Activated T-helper 9 cell treated with anti-CD3 and anti-CD28 coated beads, Interleukin-2, amount 50 U/mL, for 16 hours (primary cell): ENCODE results near the gene YTHDF1.
"Not testable (repeated sequence)": the region's sequence is repeated elsewhere in the genome, so short reads cannot be mapped to it uniquely, and the experiment has no call there.

ENCODE experiments used
- DNase-seq: peaks from one replicate; pipeline ENCODE4 v3.0.0-alpha.2; 2020; ENCODE audit warnings: low read depth

Gene YTHDF1

DNA sequence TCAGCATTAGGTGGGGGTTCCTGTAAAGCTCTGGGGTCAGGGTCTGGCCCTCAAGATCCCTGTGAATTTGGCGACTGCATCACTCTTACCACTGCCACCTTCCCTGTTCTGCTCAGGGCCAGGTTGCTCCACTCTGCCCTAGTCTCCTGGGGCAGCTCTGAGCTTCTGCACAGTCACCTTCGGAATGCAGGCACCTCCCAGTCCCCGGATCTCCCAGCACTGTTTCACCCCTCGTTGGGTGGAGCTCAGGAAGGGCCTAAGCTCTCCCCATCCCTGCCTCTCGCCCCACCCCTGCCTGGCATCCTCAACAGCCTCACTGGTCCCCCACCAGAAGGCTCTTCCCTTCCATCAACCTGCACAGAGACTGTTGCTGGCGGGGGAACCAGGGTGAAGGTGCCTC is 46.2 kb downstream of the YTHDF1 start:
- no peak for DNase-seq

DNA sequence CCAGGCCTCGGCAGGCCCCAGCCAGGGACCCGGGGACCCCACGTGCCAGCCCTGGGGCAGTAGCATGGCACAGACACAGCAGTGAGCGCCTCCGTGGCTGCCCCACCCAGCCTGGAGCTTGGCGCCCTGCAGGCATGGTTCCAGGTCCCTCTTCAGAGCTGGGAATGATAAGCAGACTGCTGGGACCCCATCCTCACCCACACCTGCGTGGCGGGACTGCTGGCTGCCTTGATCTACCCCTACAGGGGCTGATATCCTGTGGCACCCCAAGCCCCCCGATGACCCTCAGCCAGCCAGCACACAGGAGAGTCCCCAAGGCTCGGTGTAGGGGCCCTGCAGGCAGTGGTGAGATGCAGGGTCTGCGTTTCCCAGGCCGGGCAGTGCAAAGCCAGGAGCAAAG is 47.1 kb downstream of the YTHDF1 start:
- DNase-seq = no peak

DNA sequence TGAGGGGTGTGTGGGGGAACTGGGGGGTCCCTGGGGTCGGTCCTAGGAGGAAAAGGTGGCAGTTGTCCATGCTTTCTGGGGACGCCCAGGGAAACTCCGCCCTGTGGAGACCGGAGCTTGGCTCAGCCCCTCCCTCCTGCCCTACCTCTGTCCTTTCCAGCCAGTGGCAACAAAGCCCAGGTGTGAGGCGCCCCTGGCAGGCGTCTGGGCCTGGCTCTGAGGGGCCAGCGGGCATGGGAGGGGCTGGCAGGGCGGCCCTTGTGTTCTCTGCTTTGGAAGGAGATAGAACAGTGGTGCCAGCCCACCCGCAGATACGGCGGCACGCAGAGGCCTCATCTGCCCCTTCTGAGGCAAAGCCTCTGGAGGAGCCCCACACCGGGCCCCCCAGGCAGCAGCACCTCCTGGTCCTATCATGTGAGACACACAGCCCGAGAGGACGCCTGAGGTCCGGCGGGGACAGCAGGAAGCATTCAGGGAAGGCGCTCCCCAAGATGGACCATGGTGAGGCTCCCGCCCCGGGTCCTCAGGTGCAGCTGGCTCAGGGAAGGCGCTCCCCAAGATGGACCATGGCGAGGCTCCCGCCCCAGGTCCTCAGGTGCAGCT is 47.9 kb downstream of the YTHDF1 start:
- no peak for DNase-seq

DNA sequence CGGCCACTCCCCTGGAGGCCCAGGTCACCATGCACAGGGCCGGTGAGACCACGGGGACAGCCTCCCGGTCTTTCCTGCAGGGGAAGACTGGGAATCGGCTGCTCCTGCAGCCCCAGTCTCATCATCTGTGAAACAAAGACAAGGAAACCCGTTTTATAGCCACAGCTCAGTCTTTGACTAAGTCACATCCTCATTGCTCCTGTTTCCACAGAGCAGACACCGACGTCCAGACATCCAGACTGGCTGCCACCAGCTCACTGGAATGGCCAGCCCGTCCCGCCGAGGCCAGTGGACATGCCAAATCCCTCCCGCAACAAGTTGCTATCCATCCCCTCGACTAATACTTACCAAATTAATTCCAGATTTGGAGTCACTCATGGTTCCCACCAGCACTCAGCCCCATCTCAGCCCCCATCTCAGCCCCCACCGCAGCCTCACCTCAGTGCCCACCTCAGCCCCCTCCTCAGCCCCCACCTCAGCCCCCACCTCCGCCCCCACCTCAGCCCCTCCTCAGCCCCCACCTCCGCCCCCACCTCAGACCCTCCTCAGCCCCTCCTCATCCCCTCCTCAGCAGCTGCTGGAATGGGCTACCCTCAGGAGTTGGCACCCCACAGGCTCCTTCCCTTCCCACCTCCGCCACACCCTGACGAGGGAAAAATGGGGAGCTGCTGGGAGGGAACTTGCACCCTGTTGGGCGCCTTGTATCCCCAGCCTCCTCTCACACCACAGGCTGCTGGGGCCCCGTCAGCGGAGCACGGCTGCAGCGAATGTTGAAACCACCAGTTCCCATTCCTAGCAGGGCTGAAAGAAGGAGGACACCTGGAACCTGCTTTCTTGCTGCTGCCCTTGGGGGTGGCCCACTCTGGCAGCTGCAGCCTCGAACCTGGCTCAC is 48.7 kb downstream of the YTHDF1 start:
- DNase-seq = no peak

DNA sequence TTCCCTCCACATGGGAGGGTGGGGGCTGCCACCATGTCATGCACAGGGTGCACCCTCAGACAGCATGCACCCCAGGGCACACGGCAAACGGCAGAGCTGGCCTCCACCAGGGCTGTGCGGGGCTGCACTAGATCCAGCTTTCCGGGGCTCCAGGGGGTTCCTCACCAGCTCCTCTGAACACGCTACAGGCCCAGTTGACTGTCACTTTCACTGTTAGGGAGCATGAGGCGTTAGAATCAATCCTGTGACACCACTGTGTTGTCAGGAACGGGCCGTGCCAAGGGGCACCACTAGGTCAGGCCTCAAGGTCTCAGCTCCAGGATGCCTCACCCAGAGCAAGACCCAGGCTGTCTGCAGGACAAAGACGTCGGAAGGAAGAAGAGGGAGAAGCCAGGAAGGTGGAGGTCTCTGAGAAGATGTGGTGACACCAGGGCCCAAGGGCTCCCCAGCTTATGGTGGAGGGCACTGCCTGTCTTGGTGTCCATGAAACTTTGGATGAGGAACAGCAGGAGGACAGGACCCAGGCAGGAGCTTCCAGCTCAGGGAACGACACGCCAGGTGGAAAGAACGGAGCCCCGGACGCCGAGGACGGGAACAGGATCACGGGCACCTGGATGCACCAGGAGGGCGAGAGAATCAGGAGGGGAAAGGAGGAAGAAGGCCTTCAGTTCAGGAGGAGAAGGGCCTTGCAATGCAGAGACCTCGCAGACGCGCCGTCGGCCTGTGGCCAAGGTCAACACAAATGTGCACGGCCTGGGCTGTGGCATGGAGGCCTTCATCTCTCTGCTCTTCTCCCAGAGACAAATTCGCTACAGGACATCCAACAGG is 49.5 kb downstream of the YTHDF1 start:
- DNase-seq = no peak

DNA sequence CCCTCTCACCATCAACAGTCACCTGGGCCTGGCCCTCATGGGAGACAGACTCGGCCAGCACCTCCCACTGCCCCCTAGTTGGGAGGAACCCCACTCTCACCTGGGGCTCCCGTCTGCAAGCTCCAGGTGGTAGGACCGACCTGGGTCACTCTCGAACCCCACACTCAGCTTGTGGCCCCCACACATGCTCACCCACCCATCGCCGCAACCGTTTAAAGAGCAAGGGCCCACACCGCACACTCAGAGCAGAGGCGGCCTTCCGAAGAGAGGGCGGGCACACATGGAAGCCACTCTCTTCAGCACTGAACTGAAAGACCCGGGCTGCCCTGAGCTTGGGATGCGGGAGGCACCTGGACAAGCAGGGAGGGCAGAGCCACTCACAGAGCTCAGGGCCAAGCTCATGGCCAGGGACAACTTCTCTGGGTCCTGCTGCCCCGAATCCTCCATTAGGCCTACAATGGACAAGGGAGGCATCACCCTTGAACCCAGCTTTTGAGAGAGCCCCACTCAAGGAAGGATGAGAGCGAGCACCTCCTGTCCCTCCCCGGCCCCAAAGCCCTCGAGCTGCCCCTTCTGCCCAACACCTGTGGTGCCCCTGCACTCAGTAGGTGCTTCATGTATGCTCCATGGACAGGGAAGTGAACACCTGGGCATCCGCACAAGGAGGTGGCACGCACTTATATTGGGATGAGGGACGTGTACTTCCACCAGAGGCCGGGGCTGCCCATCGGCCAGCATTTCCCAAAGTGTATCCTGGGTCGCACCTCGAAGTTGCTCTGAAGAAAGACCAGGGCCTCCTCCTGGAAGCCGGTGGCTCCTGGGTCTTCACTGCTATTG is 50.4 kb downstream of the YTHDF1 start:
- DNase-seq = no peak

DNA sequence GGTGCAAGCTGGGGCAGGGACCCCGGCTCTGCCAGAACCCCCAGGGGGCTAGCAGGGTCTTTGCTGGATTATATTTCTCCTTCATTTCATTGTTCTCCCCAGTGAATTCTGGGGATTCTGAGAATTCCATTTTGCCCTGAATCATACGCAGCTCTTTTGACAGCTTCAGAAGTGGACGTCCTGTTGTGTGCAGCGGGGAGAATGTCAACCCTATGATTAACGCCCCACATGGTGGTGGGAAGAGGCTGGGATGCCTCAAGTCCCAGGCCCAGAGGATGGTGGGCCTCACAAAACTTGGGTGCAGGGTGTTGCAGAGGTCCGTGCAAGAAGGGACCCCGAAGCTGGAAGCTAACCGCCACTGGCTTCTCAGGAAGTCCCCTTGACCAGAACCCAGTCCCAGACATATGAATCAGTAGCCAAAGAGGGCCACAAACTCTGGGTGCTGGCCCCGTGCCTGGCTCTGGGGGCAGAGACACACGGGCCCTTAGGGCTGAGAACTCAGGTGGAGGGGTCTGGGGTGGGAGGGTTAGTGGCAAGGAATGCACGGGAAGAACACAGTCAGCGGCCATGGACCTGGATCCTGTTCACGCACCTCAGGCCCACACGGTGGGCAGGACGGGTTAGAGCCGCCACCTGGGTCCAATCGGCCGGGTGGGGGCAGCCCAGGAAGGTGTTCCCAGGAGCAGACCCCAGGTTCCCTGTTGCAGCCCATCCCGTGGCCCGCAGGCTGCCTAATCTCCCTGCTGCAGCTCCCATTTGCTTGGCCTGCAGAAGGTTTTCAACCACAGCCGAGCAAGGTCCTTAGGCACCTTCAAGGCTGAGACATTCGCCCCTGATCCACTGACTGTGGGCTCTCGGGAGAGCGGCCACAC is 51.2 kb downstream of the YTHDF1 start:
- no peak for DNase-seq

DNA sequence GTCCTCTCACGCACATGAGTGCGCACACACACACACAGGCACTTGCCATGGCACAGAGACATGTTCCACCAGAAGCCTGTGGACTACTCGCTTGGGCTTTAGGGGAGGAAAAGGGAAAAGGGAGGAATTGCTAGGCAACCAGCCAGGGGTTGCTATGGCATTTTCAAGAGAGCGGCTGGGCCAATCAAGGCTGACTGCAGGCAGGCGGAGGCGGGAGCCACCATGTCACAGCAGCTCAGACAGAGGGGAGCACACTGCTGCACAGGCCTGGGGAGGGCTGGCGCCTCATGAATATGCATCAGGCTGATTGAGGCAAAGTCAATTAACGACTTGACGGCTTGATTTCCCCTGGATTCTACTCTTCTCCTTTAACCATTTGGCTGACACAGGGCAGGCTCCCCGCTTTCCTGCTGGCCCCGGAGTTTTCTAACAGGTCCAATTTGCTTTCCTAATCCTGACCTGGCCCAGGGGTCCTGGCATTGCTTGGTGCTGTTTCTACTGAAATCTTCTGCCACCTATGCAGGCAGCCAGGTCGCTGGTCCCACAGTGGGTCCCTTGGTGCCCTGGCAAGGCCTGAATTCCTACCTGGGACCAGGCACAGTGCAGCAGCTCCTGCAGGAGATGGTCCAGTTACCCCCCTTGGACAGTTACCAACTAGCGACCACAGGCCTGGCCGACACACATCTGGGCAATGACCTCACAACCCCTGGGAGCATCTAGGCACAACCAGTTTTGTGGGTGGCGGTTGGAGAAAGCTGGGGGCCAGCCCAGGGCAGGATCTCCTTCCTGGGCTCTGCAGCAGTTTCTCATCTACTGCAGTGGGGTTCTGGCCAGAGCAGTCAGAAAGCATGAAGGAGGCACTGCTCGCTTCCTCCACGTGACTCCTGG is 52.1 kb downstream of the YTHDF1 start:
- no peak for DNase-seq

DNA sequence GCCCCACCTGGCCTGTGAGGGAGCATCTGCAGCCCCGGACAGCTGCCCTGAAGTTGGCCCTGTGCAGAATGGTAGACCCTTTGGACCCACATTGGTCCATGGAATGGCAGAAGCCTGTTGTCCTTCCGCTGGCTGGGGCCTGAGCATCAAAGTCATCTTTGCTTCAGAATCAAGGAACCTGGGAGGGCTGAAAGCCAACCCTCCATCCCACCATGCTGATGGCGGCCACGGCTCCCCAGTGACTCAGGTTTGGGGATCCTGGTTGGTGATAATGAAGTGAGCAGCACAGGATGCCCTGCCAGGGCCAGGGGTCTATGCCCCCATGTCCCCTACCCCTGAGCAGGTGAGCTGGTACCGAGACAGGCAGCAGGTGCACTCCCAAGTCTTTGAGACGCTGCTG is 52.8 kb downstream of the YTHDF1 start:
- DNase-seq = no peak

DNA sequence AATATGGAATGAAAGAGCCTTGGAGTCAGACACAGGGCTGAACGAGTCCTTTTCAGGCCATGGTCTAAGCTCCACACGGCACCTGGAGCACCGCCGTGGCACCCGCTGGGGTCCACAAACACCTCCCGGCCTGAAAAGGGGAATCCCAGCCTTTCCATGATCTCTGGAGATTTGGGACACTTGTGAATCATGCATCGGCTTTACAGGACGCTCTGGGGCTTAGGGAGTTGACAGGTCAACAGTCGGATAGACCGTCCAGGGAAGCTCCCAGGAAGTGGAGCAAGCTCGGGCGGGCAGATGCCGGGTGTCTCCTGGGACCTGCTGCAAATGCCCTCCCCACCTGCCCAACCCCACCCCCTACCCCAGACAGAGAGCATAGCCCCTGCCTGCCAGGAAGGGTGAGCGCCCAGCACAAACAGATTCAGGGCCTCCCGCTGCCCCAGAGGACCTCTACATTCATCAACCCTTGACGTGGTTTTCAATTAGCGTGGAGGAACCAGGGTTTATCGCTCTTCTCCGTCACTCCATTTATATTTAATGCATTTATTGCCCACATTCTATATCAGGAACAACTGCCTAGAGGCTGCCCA is 53.6 kb downstream of the YTHDF1 start:
- DNase-seq = no peak

DNA sequence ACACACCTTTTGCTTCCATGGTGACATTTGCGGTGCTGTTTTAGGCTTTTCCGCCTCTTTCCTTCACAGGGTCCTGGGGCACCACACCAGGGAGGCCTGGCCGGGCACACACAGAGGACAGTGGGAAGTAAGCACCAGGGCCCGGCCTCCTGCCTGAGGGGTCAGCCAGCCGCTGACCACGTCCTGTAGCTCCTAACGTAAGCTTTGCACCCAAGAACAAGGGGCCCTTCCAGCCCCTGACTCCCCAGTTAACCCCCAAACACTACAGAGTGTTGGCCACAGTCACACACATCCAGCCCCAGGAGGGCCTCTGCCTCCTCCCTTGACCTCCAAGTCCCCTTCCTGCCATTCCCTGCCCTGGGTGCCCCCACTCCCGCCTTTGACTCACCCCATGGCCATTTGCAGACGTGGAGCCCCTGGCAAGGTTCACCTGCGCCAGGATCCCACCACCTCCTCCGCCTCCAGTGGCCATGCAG is 54.7 kb downstream of the YTHDF1 start:
- no peak for DNase-seq

DNA sequence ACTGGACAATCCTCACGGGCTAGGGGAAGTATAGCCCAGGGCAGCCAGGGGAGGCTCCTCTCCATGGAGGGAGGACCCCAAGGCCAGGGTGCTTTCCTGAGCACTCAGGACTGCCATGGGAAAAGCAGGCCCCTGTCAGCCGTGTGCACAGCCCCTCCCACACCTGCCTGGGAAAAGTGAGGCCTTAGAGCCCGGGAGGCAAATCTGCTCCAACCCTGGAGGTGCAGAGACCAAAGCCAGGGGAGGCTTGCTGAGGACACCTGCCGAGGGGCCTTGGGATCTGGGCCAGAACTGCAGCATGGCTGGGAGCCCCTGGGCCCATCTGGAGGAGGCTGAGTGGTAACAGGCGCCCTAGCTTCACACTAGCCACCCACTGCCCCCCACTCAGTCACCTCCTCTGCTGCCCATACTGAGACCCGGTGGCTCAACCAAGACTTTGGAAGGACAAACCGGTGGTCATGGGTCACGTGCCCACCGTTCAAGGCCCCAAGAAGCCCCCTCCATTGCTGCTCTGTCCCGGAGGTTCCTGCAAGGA is 55.2 kb downstream of the YTHDF1 start:
- no peak for DNase-seq

DNA sequence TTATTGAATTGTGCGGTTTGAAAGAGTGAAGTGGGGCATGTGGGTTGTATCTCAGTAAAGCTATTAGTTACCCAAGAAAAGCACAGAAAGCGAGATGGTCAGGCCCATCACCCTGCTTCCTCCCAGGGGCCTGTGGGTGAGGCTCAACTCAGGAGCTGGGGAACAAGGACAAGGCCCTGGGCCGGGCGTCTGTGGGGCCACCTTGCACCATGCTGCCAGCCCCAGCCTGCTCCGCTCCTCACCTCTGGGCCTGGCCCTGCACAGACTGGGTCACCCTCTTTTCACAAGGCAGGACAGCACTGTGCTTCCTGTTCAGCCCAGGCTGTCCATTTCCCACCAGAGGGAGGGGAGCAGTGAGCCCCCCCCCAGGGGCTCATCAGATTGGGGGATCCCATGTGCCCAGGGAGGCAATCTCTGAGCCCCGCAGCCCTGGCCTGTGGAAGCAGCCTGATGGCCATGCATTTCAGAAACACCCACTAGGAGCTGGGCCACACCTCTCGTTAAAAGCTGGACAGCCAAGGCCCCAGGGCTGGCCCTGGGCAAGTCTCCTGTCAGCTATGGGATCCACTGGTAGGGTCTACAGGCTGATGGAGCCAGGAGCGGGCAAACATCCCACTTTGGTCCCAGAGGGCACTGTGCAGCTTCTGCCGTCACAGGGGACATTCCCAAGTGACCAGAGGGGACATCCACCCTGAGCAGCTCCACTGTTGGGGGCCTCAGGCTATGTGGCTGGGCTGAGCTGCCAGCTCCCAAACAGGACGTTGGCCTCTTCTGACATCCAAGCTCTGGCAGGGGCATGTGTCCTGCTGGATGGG is 55.9 kb downstream of the YTHDF1 start:
- no peak for DNase-seq

DNA sequence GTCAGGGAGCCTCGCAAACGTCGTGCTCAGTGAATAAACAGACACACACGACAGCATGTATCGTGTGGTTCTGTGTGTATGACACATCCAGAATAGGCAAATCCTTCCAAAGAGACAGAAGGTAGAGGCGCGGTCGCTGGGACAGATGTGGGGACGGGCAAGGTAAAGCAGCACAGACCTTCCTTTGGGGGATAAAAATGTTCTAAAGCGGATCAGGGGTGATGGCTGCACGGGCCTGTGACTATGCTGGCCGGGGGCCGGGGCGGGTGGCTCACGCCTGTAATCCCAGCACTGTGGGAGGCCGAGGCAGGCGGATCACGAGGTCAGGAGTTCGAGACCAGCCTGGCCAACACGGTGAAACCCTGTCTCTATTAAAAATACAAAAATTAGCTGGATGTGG is 56.7 kb downstream of the YTHDF1 start:
- not testable (repeated sequence) for DNase-seq

DNA sequence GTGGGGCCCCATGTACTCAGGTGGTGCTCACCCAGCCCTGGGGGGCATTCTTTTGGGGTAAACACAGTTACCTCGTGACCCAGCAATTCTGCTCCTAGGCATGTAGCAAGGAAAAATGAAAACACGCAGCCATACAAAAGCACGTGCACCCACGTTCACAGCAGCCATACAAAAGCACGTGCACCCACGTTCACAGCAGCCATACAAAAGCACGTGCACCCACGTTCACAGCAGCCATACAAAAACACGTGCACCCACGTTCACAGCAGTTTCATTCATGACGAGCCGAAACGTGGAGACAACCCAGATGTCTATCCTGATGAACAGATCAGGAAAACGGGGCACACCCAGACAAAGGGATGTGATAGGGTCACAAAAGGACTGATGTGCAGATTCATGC is 57.1 kb downstream of the YTHDF1 start:
- DNase-seq = no peak

DNA sequence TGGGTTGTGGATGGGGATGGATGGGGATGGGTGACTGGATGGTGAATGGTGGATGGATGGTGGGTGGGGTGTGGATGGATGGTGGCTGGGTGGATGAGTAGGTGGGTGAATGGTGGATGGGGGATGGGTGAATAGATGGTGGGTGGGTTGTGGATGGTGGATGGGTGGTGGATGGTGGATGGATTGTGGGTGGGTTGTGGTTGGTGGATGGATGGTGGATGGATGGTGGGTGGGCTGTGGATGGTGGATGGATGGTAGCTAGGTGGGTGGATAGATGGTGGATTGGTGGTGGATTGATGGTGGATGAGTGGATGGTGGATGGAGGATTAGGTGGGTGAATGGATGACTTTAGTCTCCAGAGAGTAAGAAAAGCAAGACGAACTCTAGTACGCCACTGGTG is 57.6 kb downstream of the YTHDF1 start:
- no peak for DNase-seq

DNA sequence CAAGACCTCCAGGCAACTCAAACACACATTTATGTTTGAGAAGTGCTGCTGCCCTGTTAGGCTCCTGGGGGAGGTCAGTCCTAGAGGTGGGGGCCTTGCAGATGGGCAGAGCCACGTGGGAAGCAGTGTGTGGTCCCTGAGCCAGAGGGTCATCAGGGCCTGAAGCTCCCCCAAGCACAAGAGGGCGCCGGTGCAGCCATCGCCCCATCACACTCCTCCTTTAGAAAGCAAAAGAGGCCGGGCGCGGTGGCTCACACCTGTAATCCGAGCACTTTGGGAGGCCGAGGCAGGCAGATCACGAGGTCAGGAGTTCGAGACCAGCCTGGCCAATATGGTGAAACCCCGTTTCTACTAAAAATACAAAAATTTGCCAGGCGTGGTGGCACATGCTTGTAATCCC is 58.5 kb downstream of the YTHDF1 start:
- DNase-seq = not testable (repeated sequence)

DNA sequence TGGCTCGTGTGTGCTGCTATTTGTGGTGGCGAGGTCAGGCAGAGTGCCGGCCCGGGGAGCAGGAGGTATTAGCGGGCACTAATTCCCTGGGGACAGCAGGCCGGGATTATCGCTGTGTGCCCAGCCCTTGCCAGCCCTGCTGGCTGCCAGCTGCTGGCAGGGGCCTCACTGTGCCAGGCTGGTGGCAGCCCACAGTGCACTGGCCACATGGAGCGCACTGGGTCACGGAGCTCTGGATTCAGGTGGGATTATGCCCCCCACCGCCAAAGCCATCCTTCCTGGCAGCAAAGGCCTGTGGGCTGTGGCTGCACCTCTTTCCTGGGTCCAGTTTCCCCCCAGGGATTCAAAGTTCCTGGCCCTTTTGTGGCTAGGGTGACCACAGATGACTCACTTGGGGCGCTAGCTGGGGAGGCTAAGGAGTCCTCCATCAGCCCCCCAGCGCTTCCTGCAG is 59.7 kb downstream of the YTHDF1 start:
- no peak for DNase-seq
